Nephron (organoid): ENCODE results near the gene NETO1.
A peak's percentile ranks its signal among the peaks of the same experiment; 100 is the strongest.

Source experiments
- H3K27ac Mint-ChIP-seq, 3 experiments: 2 replicates each; pipeline ENCODE4 v1.8.0; 2020; ENCODE audit warnings: mixed read lengths in 3 of 3, mild to moderate bottlenecking in 2 of 3, moderate library complexity in 1 of 3
- H3K27me3 Mint-ChIP-seq: 2 replicates; pipeline ENCODE4 v1.8.0; 2021; ENCODE audit warnings: low read depth, mild to moderate bottlenecking, moderate library complexity, mixed read lengths
- H3K36me3 Mint-ChIP-seq: 2 replicates; pipeline ENCODE4 v1.8.0; 2020; ENCODE audit warnings: low read depth, mixed read lengths
- H3K4me1 Mint-ChIP-seq: 2 replicates; pipeline ENCODE4 v1.8.0; 2020; ENCODE audit warnings: mixed read lengths
- H3K4me3 Mint-ChIP-seq, 3 experiments: 2 replicates each; pipeline ENCODE4 v1.8.0; 2020; ENCODE audit warnings: mild to moderate bottlenecking in 3 of 3, mixed read lengths in 3 of 3, moderate library complexity in 2 of 3
- H3K9me3 Mint-ChIP-seq: 2 replicates; pipeline ENCODE4 v1.8.0; 2020; ENCODE audit warnings: mixed read lengths
- TF ChIP-seq, protein P1 (sequence below), 3 experiments: fragments of 200-600 bp; sonication (generic); IDR thresholded peaks; one replicate each; pipeline ENCODE4 v1.5.0; 2021; ENCODE audit warnings: antibody characterized with exemption in 3 of 3; ENCODE audit not compliant: unreplicated experiment in 3 of 3

The NETO1 gene

DNA sequence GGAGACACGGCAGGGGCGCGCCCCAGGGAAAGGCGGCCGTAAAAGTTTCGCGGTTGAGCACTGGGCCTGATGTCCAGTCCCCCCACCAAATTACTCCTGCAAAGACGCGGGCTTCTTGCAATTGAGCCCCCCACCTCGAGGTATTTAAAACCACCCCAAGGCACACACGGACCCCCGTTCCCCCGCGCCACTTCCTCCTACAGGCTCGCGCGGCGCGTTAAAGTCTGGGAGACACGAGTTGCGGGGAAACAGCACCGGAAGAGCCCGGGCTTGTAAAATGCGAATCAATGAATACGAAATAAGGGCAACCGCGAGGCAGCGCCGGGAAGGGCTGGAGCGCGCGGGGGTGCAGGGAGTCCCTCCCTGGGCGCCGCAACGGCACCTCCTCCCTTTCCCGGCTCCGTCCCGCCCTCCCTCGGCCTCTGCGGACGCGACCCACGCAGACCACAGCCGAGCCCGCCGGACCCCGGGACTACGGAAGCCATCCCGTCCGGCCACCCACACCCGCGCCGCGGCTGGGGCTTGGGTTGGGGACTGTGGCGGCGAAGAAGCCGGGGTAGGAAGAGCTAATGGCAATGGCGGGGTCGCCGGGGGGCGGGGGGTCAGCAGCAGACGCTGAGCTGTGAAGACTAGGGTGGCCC lies 918 bp upstream of the NETO1 start:
- H3K36me3 Mint-ChIP-seq = no peaks in the 10 kb centered on the region
- H3K4me1 Mint-ChIP-seq = no peaks in the 10 kb centered on the region
- H3K27me3 Mint-ChIP-seq = peaks cover 88% of the 10 kb centered on the region
- TF ChIP-seq, protein P1, sequence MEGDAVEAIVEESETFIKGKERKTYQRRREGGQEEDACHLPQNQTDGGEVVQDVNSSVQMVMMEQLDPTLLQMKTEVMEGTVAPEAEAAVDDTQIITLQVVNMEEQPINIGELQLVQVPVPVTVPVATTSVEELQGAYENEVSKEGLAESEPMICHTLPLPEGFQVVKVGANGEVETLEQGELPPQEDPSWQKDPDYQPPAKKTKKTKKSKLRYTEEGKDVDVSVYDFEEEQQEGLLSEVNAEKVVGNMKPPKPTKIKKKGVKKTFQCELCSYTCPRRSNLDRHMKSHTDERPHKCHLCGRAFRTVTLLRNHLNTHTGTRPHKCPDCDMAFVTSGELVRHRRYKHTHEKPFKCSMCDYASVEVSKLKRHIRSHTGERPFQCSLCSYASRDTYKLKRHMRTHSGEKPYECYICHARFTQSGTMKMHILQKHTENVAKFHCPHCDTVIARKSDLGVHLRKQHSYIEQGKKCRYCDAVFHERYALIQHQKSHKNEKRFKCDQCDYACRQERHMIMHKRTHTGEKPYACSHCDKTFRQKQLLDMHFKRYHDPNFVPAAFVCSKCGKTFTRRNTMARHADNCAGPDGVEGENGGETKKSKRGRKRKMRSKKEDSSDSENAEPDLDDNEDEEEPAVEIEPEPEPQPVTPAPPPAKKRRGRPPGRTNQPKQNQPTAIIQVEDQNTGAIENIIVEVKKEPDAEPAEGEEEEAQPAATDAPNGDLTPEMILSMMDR (IDR thresholded peaks at IDR 0.05; ENCODE audit: unreplicated experiment in 3 of 3) = no peak
- H3K27ac Mint-ChIP-seq = no peak overlapping the region
- peak overlapping the region; percentile 84 to 87 (median 86) for H3K4me3 Mint-ChIP-seq
- no peaks in the 10 kb centered on the region for H3K9me3 Mint-ChIP-seq

DNA sequence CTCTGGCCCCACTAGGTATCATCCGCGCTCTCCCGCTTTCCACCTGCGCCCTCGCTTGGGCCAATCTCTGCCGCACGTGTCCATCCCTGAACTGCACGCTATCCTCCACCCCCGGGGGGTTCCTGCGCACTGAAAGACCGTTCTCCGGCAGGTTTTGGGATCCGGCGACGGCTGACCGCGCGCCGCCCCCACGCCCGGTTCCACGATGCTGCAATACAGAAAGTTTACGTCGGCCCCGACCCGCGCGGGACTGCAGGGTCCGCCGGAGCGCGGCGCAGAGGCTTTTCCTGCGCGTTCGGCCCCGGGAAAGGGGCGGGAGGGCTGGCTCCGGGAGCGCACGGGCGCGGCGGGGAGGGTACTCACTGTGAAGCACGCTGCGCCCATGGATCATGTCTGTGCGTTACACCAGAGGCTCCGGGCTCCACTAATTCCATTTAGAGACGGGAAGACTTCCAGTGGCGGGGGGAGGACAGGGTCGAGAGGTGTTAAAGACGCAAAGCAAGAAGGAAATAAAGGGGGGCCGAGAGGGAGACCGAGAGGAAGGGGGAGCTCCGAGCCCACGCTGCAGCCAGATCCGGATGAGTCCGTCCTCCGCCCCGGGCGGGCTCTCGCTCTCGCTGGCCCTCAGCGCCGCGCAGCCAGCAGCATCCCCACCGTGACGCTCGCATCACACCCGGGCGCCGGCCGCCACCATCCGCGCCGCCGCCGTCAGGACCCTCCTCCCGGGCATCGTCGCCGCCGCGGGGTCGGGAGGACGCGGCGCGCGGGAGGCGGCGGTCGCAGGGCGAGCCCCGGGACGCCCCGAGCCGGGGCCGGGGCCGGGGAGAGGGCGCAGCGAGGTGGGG lies 664 bp downstream of the NETO1 start:
- peaks cover 5% of the 10 kb centered on the region for H3K36me3 Mint-ChIP-seq
- peak overlapping the region; percentile 69 to 91 (median 73) for H3K4me3 Mint-ChIP-seq
- TF ChIP-seq, protein P1 (IDR thresholded peaks at IDR 0.05; ENCODE audit: unreplicated experiment in 3 of 3) = no peak
- H3K4me1 Mint-ChIP-seq = no peaks in the 10 kb centered on the region
- no peak overlapping the region for H3K27ac Mint-ChIP-seq
- H3K9me3 Mint-ChIP-seq = no peaks in the 10 kb centered on the region
- H3K27me3 Mint-ChIP-seq = peaks cover 96% of the 10 kb centered on the region

DNA sequence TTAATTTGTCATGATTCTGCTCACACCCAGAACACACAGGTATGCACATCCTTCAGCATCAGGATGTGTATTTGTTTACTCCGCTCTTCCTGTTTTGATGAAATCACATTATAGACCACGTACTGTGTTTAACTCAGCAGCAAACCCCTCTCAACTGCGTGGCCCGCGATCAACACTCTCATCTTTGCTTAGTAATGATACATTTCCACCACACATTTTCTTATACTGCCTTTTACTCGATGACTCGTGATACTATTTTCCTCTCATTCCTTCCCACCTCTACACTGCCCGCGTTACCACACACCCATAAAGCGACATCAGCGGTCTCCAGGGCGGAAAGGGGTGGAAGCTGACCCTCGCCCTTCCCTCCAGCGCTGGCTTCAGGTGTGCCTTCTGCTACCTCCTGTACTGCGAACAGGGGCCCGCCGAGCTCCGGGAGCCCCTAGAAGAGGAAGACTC lies 1.3 kb downstream of the NETO1 start:
- H3K9me3 Mint-ChIP-seq = no peaks in the 10 kb centered on the region
- H3K27ac Mint-ChIP-seq = no peak overlapping the region
- TF ChIP-seq, protein P1 (IDR thresholded peaks at IDR 0.05; ENCODE audit: unreplicated experiment in 3 of 3) = no peak
- H3K4me1 Mint-ChIP-seq = no peaks in the 10 kb centered on the region
- peaks cover 94% of the 10 kb centered on the region for H3K27me3 Mint-ChIP-seq
- peaks cover 5% of the 10 kb centered on the region for H3K36me3 Mint-ChIP-seq
- peak overlapping the region; percentile 69 to 91 (median 73) for H3K4me3 Mint-ChIP-seq

DNA sequence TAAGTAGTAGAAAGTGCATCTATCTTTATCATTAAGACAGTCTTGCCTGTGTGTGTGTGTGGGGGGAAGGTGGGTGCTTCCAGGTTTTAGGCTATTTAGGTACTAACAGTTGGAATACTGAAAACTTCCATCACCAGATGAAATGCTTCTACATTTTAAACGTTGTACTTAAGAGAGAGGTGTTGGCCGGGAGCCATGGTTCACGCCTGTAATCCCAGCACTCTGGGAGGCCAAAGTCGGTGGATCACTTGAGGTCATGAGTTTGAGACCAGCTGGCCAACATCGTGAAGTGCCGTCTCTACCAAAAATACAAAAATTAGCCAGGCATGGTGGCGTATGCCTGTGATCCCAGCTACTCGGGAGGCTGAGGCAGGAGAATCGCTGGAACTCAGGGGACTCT lies 4.0 kb downstream of the NETO1 start:
- Mint-ChIP-seq H3K4me3 (no peak overlapping the region), H3K4me1 (no peaks in the 10 kb centered on the region)

DNA sequence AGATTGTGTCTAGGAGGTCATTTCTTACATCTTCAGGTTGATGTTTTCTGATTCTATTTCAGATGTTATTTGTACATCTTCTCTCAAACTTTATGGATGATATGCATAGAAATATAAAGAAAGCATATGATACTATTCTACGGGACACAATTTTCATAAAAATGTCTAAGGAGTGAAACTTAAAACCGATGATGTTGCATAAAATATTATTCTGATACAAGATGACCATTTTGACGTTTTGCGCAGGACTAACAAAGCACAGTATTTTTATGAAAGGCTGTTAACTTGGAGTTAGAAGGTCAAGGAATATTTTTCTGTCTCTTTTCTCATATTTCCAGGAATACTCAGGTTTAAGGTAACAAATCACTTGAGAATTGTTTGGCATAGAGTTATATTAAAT lies 8.7 kb downstream of the NETO1 start:
- Mint-ChIP-seq H3K27ac (no peak overlapping the region), H3K4me1 (no peaks in the 10 kb centered on the region), H3K4me3 (no peak overlapping the region), H3K36me3 (peaks cover 5% of the 10 kb centered on the region), H3K27me3 (peaks cover 22% of the 10 kb centered on the region), H3K9me3 (no peaks in the 10 kb centered on the region)
- TF ChIP-seq, protein P1 (IDR thresholded peaks at IDR 0.05; ENCODE audit: unreplicated experiment in 3 of 3) = no peak

More for the DNA sequence above, 4.0 kb downstream of the NETO1 start:
- Mint-ChIP-seq H3K36me3 (peaks cover 5% of the 10 kb centered on the region), H3K9me3 (no peaks in the 10 kb centered on the region), H3K27ac (no peak overlapping the region), H3K27me3 (peaks cover 67% of the 10 kb centered on the region)
- TF ChIP-seq, protein P1 (IDR thresholded peaks at IDR 0.05; ENCODE audit: unreplicated experiment in 3 of 3) = no peak
